ENCODE results near the gene CLBA1.
A peak's percentile ranks its signal among the peaks of the same experiment; 100 is the strongest.

CLBA1 gene

GRCh38 chr14:104970231-104971068 is 15.1 kb upstream of the CLBA1 start:
- DNase-seq = no peak

GRCh38 chr14:104971447-104972240 is 13.9 kb upstream of the CLBA1 start:
- DNase-seq = no peak

GRCh38 chr14:104972301-104973134 is 13.1 kb upstream of the CLBA1 start:
- DNase-seq = no peak

DNA sequence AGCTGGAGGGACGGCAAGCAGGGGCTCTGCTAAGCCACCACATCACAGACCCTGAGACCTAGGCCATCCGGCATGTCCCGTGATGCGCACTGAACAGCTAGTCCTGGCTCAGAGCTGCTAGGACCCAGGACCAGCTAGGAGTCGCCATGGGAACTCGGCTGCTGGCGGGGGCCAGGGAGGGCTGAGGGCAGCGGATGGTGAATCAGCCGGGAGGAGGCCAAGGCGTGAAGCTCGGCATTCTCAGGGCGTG is 12.5 kb upstream of the CLBA1 start:
- DNase-seq = no peak

- no peak for DNase-seq
These were observed 12.0 kb upstream of the CLBA1 start for GRCh38 chr14:104973385-104974145.

- no peak for DNase-seq
These were observed 11.4 kb upstream of the CLBA1 start for GRCh38 chr14:104974146-104974541.

- no peak for DNase-seq
These were observed 10.8 kb upstream of the CLBA1 start for GRCh38 chr14:104974665-104975390.

GRCh38 chr14:104975481-104976197 is 9.9 kb upstream of the CLBA1 start:
- no peak for DNase-seq

DNA sequence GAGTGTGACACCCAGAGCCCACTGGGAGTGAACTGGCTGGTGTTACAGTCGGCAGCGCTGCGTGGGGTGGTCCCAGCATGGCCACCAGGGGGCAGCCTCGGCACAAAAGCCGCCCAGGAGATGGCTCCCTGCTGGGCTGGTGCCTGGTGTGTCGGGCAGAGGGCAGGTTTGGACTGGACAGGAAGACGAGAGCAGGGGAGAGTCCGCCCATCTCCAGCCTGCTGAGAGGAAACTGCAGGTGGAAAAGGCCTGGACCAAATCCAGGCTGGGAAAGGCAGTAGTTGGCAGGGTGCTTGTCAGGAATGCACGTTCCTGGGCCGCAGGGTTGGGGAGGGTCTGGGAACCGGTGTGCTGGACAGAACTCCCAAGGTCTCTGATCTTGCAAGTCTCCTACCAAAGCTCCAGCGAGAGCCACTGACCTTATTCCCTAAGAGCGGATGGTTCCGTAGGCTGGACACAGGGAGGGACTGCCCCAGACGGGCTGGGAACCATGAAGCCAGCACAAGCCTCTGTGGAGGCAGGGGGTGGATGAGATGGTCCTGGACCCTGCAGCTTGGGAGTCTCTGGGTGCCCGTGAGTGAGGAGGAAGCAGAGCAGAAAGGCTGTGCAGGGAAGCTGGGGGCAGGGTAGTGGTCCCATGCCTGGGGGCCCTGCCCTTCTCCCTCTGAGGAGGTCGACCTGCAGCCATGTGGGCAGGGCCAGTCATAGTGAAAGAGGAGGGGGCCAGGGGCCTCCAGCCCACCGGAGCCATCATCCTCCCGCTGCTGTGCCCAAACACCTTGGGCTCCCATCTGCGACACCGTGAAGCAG is 9.2 kb upstream of the CLBA1 start:
- peak; percentile 78 for DNase-seq

- DNase-seq = no peak
These were observed 8.4 kb upstream of the CLBA1 start for GRCh38 chr14:104977008-104977680.

DNA sequence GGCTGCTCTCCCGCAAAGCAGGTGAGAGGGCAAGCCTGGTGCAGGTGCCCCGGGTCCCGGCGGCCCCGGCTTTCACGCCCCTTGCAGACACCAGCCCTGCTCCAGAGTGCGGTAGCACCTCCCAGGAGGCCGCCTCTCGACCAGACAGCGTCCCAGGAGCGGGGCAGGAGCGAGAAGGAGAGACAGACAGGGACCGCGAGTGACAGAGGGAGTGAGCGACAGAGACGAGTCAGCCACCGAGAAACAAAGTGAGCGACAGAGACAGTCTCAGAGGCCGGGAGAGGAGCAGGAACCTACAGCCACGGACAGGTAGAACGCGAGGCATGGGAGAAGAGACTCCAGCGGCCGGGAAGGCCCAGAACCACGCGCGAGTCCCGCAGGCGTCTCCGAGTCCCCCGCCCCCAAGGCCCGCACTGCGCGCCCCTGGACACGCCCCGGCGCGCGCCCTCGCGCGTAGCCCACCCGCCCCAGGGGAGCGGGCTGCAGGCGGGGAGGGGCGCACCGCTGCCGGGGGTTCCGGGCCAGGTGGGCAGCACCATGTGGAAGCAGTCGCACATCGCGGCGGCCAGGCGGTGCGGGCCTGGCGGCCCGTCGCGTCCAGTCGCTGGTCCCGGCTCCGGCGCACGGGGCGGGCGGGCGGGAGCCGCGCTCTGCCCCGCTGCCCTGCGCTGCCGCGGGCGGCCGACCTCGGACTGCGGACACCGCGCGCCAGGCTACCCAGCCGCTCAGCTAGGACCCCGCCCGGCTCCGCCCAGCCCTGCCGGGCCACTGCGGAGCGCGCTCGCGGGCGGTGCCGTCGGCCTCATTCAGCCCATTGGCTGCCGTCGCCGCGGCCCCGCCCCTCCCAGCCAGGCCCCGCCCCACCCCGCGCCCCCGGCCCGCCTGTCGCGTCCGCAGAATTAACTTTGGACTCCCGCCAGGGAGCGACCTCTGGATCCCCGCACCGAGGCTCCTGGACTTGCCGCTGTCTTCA is 7.6 kb upstream of the CLBA1 start, which contains the start of gene AHNAK2:
Gene AHNAK2, minus strand, starts transcription at position 694 of the 973 bp plus-strand sequence. Its CDS starts 137 bp downstream, at position 557.
- peak; percentile 48 for DNase-seq

- DNase-seq = no peak
These were observed 6.6 kb upstream of the CLBA1 start for GRCh38 chr14:104978746-104979691.

- no peak for DNase-seq
These were observed 5.6 kb upstream of the CLBA1 start for GRCh38 chr14:104979758-104980610.

GRCh38 chr14:104980611-104981531 is 4.7 kb upstream of the CLBA1 start:
- DNase-seq = no peak
